Effector memory CD8-positive, alpha-beta T cell (primary cell): ENCODE data around the gene MANEA.

Source experiments
- ATAC-seq: fragments of 150-1000 bp; cut with Tn5 transposase; replicated peaks from 2 replicates; pipeline ENCODE4 v1.10.0; 2021; ENCODE audit warnings: mild to moderate bottlenecking, moderate library complexity
- DNase-seq, 3 experiments: peaks; one replicate each; pipeline ENCODE4 v3.0.0; 2021
- H3K27ac Mint-ChIP-seq, 2 donors: one replicate each; pipeline ENCODE4 v1.8.0; 2022; ENCODE audit warnings: mild to moderate bottlenecking in 2 of 2, mixed read lengths in 2 of 2, moderate library complexity in 2 of 2
- H3K27me3 Mint-ChIP-seq, 2 donors: one replicate each; pipeline ENCODE4 v1.8.0; 2022; ENCODE audit warnings: mixed read lengths in 2 of 2
- H3K36me3 Mint-ChIP-seq: one replicate; pipeline ENCODE4 v1.8.0; 2022; ENCODE audit warnings: mild to moderate bottlenecking, moderate library complexity, mixed read lengths; ENCODE audit not compliant: insufficient read depth
- H3K4me1 Mint-ChIP-seq, 2 donors: one replicate each; pipeline ENCODE4 v1.8.0; 2022; ENCODE audit warnings: low read depth in 2 of 2, mixed read lengths in 2 of 2
- H3K4me3 Mint-ChIP-seq, 2 donors: one replicate each; pipeline ENCODE4 v1.8.0; 2022; ENCODE audit warnings: mild to moderate bottlenecking in 2 of 2, mixed read lengths in 2 of 2, moderate library complexity in 2 of 2
- H3K9me3 Mint-ChIP-seq, 2 donors: one replicate each; pipeline ENCODE4 v1.8.0; 2022; ENCODE audit warnings: mixed read lengths in 2 of 2

Gene MANEA

DNA sequence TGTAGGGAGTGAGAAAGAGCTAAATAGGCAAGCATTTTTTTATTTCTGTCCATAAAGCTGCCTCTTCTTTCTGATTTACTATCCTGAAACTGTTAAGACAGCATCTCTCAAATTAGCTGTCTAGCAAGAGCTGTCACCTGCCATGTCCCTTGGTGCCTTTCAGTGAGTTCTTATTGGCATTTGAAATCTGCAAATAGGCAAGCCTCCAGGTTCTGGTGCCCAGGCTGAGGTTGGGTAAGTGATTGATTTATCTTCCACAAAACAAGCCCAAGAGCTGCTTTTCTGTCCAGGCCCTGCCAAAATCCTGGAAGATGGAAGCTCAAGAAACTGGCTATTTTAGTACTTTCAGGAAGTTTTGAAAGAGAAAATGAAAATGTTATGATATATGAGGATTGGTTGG is 22.4 kb downstream of the MANEA start:
- Mint-ChIP-seq H3K27ac (no peak overlapping the region), H3K4me3 (no peak overlapping the region), H3K4me1 (no peaks in the 10 kb centered on the region), H3K36me3 (peaks cover 3% of the 10 kb centered on the region), H3K9me3 (no peaks in the 10 kb centered on the region), H3K27me3 (no peaks in the 10 kb centered on the region)
- ATAC-seq (no peak), DNase-seq (no peak)

DNA sequence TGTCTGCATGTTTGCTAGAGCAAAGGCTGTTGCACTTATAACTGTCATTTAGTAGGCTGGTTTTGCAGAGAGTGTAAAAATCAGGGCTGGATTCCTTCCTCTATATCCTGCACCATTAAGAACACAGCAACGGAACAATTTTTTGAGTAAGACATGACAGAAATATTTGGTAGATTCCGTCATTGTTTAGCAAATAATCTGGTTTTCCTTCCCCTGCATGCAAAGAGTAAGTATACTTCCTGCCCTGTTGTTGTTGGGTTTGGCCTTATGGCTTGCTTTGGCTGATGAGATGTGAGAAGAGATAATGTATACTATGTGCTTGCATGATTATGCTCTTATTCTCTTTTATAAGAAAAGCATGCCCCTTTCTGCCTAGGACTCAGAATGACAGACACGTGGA is 23.8 kb downstream of the MANEA start:
- DNase-seq: no peak
- Mint-ChIP-seq H3K4me3 (no peak overlapping the region), H3K27me3 (no peaks in the 10 kb centered on the region), H3K4me1 (no peaks in the 10 kb centered on the region), H3K36me3 (peaks cover 3% of the 10 kb centered on the region), H3K9me3 (no peaks in the 10 kb centered on the region), H3K27ac (no peak overlapping the region)
- no peak for ATAC-seq

DNA sequence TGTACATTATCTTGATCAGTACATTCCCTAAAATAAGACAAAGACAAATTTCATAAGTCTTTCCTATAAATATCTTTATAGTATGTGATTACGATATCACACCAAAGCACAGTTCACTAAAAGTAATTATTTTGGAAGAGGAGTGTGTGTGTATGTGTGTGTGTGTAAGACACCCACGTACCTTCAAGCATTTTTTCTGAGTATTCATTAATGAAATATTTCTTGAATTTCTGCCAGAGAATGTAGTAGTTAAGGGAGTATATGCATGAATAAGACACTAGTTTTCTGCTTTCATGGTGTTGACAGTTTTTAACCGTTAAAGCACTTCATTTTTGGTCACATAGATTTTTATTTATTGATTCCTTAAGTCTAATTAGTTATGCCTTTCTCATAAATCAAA is 36.8 kb downstream of the MANEA start:
- Mint-ChIP-seq H3K4me1 (no peaks in the 10 kb centered on the region), H3K9me3 (no peaks in the 10 kb centered on the region), H3K27me3 (no peaks in the 10 kb centered on the region), H3K4me3 (no peak overlapping the region), H3K27ac (no peak overlapping the region), H3K36me3 (no peaks in the 10 kb centered on the region)
- no peak for DNase-seq
- no peak for ATAC-seq

DNA sequence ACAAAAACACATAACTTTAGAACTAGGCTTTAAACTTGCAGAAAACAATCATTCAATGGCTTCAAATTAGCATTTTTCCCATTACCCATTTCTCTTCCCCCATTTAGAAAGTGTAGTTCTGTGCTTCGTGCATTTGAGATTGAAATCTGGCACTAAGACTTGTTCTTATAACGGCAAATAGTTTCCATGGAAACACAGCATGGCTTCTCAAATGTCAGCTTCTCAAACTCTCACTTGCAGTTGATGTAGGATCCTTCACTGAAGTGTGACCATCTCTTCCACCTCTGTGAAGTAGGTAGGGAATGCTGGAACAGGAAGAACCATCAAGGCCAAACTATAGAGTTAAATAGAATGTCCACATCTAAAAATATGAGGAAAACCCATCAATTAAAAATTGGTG is 52.2 kb downstream of the MANEA start:
- no peak for DNase-seq
- Mint-ChIP-seq H3K36me3 (no peaks in the 10 kb centered on the region), H3K27ac (no peak overlapping the region), H3K9me3 (peaks cover 3 to 6% of the 10 kb centered on the region in 2 donors), H3K27me3 (no peaks in the 10 kb centered on the region), H3K4me1 (no peaks in the 10 kb centered on the region), H3K4me3 (no peak overlapping the region)
- no peak for ATAC-seq

DNA sequence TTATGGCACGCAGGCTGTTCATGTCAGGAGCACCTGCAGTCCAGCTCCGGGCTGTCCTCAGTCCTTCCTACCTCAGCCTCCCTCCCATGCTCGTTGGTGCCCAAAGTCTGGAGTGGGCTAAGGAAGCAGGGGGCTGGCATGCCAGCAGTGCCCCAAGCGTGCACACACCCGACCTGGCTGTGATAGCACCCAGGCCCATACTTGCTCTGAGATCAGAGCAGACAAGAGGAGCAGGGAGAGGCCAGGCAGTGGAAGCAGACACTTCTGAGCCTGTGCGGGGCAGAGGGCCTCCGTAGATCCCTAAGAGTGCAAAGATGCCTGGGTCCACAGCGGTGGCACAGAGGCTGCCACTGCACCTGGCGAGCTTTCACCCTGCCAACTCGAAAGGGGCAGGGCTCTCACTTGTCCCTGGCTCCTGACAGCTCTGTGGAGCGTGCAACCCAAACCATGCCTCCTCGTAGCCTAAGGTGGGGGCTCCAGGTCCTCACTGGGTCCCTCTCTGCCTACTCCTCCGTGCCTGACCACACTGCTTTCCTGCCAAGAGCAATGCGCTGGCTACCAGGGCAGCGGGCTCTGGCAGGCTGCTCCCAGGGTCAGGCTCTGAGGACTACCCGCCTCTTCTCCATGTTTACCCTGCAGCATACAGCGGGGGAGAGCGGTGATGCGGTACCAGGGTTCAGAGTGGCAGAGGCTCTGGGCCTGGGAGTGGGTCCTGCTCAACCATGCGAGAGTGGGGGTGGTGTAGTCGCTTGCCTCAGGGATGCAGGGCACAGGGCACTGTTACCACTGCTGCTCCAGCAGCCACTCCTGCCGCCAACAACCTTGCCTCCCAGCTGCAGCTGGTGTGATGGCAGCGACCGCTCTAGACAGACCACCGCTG is 59.5 kb downstream of the MANEA start:
- Mint-ChIP-seq H3K4me1 (no peaks in the 10 kb centered on the region), H3K9me3 (peaks cover 3 to 6% of the 10 kb centered on the region in 2 donors), H3K36me3 (no peaks in the 10 kb centered on the region), H3K27ac (no peak overlapping the region), H3K27me3 (no peaks in the 10 kb centered on the region), H3K4me3 (no peak overlapping the region)
- no peak for ATAC-seq
- DNase-seq: no peak

DNA sequence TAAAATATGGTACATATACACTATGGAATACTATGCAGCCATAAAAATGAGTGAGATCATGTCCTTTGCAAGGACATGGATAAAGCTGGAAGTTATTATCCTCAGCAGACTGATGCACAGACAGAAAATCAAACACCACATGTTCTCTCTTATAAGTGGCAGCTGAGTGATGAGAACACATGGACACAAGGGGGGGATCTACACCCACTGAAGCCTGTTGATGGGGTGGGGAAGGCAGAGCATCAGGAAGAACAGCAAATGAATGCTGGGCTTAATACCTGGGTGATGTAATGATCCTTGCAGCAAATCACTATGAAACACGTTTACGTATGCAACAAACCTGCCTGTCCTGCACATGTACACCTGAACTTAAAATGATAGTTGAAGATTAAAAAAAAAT is 71.3 kb downstream of the MANEA start:
- no peaks in the 10 kb centered on the region for H3K9me3 Mint-ChIP-seq
- no peak overlapping the region for H3K4me3 Mint-ChIP-seq
- no peaks in the 10 kb centered on the region for H3K36me3 Mint-ChIP-seq
- DNase-seq (no peak), ATAC-seq (no peak)
- peaks cover 0 to 18% of the 10 kb centered on the region in 2 donors for H3K27me3 Mint-ChIP-seq
- H3K4me1 Mint-ChIP-seq: no peaks in the 10 kb centered on the region
- no peak overlapping the region for H3K27ac Mint-ChIP-seq

DNA sequence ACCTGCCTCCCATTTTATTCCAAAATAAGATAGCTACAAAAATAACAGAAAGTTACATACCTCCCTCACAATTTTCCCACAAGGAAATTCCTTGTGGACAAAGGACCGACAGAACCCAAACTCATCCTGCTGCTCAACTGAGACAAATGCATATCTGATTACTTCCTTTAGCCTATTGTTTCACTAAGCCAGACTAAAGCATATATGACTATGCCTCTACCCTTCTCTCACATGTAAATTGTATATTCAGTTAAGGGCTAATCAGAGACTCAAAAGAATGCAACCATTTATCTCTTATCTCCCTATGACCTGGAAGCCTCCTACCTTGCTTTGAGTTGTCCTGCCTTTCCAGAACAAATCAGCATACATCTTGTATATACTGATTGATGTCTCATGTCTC is 72.1 kb downstream of the MANEA start:
- no peak for DNase-seq
- no peaks in the 10 kb centered on the region for H3K9me3 Mint-ChIP-seq
- peaks cover 0 to 14% of the 10 kb centered on the region in 2 donors for H3K27me3 Mint-ChIP-seq
- no peak overlapping the region for H3K27ac Mint-ChIP-seq
- H3K36me3 Mint-ChIP-seq: no peaks in the 10 kb centered on the region
- ATAC-seq: no peak
- H3K4me3 Mint-ChIP-seq: no peak overlapping the region
- H3K4me1 Mint-ChIP-seq: no peaks in the 10 kb centered on the region

DNA sequence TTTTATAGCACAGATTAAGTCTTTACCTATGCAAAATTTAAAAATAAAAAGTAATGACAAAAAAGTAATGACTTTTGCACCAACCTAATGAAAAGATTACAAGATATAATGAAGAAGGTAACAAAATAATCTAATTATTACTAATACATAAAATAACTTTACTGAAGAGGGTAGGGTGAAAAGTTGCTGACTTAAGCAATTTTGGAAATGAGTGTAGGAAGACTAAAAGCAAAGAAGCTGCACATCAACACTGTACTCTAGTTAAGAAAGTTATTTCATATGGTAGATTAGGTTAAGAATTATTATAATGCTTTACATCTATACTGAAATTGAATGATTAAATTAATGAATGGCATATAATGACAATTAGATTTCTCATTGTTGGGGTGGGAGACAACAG is 76.8 kb downstream of the MANEA start:
- Mint-ChIP-seq H3K36me3 (no peaks in the 10 kb centered on the region), H3K4me3 (no peak overlapping the region), H3K27ac (no peak overlapping the region), H3K27me3 (peaks cover 0 to 12% of the 10 kb centered on the region in 2 donors), H3K9me3 (no peaks in the 10 kb centered on the region), H3K4me1 (no peaks in the 10 kb centered on the region)
- DNase-seq: no peak
- ATAC-seq: no peak

DNA sequence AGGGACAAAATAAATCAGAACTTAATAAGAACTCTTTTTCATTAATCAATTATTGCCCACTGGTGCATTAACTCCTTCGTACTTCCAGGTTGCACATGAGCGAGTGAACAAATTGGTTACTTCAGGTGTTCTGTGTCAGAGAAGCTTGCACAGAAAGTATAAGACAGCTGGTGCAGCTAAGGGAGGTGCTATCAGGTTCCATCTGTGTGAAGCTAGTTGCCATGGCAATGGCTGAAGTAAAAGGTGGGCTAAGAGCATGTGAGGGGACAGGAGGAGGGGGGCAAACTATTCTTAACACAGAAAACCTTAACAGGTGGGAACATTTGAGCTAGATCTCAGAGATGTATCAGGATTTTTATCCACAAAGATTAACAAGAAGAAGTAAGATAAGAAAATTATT is 81.6 kb downstream of the MANEA start:
- Mint-ChIP-seq H3K4me3 (no peak overlapping the region), H3K4me1 (no peaks in the 10 kb centered on the region), H3K9me3 (no peaks in the 10 kb centered on the region), H3K27me3 (peaks cover 0 to 5% of the 10 kb centered on the region in 2 donors), H3K27ac (no peak overlapping the region), H3K36me3 (no peaks in the 10 kb centered on the region)
- no peak for ATAC-seq
- no peak for DNase-seq
